Mesendoderm (in vitro differentiated cells): ENCODE data around the gene KCNJ6.

Experiments
- DNase-seq: peaks from one replicate; pipeline ENCODE4 v3.0.0; 2013
- H2AK5ac ChIP-seq: 2 replicates; pipeline ENCODE4 v1.6.1; 2013; ENCODE audit warnings: low read length, inconsistent platforms
- H2BK120ac ChIP-seq: 2 replicates; pipeline ENCODE4 v1.6.1; 2013; ENCODE audit warnings: low read depth, mild to moderate bottlenecking, low read length, moderate library complexity, mixed read lengths
- H2BK15ac ChIP-seq: replicated peaks from 2 replicates; pipeline ENCODE4 v1.6.1; 2013; ENCODE audit warnings: low read depth, mild to moderate bottlenecking, moderate library complexity
- H2BK5ac ChIP-seq: 2 replicates; pipeline ENCODE4 v1.6.1; 2013; ENCODE audit warnings: low read length, inconsistent platforms
- H3K18ac ChIP-seq: 2 replicates; pipeline ENCODE4 v1.6.1; 2013; ENCODE audit warnings: mild to moderate bottlenecking, low read length, mixed read lengths
- H3K23ac ChIP-seq: one replicate; pipeline ENCODE4 v1.6.1; 2013; ENCODE audit warnings: low read length
- H3K27ac ChIP-seq: 2 replicates; pipeline ENCODE4 v1.5.1; 2013; ENCODE audit warnings: low read depth, mild to moderate bottlenecking, inconsistent platforms, low read length, moderate library complexity
- H3K27me3 ChIP-seq: 2 replicates; pipeline ENCODE4 v1.6.1; 2013; ENCODE audit warnings: low read length, control low read depth, mild to moderate bottlenecking, inconsistent platforms; ENCODE audit not compliant: insufficient read depth, poor library complexity
- H3K36me3 ChIP-seq: 2 replicates; pipeline ENCODE4 v1.6.1; 2013; ENCODE audit warnings: low read length, inconsistent platforms; ENCODE audit not compliant: control insufficient read depth, insufficient read depth
- H3K4ac ChIP-seq: one replicate; pipeline ENCODE4 v1.6.1; 2013; ENCODE audit warnings: low read depth, mild to moderate bottlenecking, low read length, moderate library complexity
- H3K4me1 ChIP-seq: 2 replicates; pipeline ENCODE4 v1.6.1; 2013; ENCODE audit warnings: low read depth, low read length, inconsistent platforms; ENCODE audit not compliant: control insufficient read depth
- H3K4me2 ChIP-seq: 2 replicates; pipeline ENCODE4 v1.6.1; 2013; ENCODE audit warnings: low read length
- H3K4me3 ChIP-seq: 2 replicates; pipeline ENCODE4 v1.5.1; 2013; ENCODE audit warnings: mild to moderate bottlenecking, low read length
- H3K56ac ChIP-seq: one replicate; pipeline ENCODE4 v1.6.1; 2013; ENCODE audit warnings: low read length
- H3K79me1 ChIP-seq: 2 replicates; pipeline ENCODE4 v1.6.1; 2013; ENCODE audit warnings: low read length, inconsistent platforms
- H3K79me2 ChIP-seq: 2 replicates; pipeline ENCODE4 v1.6.1; 2013; ENCODE audit warnings: mild to moderate bottlenecking, low read length; ENCODE audit not compliant: control insufficient read depth, insufficient read depth
- H3K9ac ChIP-seq: 2 replicates; pipeline ENCODE4 v1.6.1; 2013; ENCODE audit warnings: low read length, inconsistent platforms
- H4K5ac ChIP-seq: one replicate; pipeline ENCODE4 v1.6.1; 2013; ENCODE audit warnings: low read length
- H4K8ac ChIP-seq: one replicate; pipeline ENCODE4 v1.6.1; 2013; ENCODE audit warnings: low read depth, mild to moderate bottlenecking, control low read depth, low read length, moderate library complexity
- WGBS: extraction: QIAGEN DNeasy Blood & Tissue Kit; methylation state at CpG from one replicate; pipeline ENCODE4 v1.1.7; 2013; ENCODE audit warnings: low lambda C conversion rate, missing lambda C conversion rate; ENCODE audit not compliant: insufficient coverage; ENCODE audit errors: extremely low coverage; 5-methylcytosine and 5-hydroxymethylcytosine counted together

KCNJ6 gene

GRCh38 chr21:37904856-37905255 is 11.4 kb downstream of the KCNJ6 start:
- no peak for DNase-seq
- no peak overlapping the region for H4K5ac ChIP-seq
- no peak overlapping the region for H2BK120ac ChIP-seq
- no peaks in the 10 kb centered on the region for H3K4me1 ChIP-seq
- no peak overlapping the region for H3K9ac ChIP-seq
- no peak overlapping the region for H3K4ac ChIP-seq
- H3K27me3 ChIP-seq, result no peaks in the 10 kb centered on the region
- no peaks in the 10 kb centered on the region for H3K36me3 ChIP-seq
- no peak overlapping the region for H3K23ac ChIP-seq
- no peaks in the 10 kb centered on the region for H3K79me1 ChIP-seq
- no peak overlapping the region for H2BK15ac ChIP-seq
- no CpG with 5 or more reads among the region's 4 CpGs for WGBS
- no peak overlapping the region for H3K4me2 ChIP-seq
- H3K27ac ChIP-seq, result no peak overlapping the region
- no peak overlapping the region for H2AK5ac ChIP-seq
- H3K56ac ChIP-seq, result no peak overlapping the region
- no peak overlapping the region for H3K18ac ChIP-seq
- H3K79me2 ChIP-seq, result no peaks in the 10 kb centered on the region
- no peak overlapping the region for H2BK5ac ChIP-seq
- H4K8ac ChIP-seq, result no peak overlapping the region
- no peak overlapping the region for H3K4me3 ChIP-seq

- Histone ChIP-seq H3K79me1 (no peaks in the 10 kb centered on the region), H3K4me3 (no peak overlapping the region), H3K56ac (no peak overlapping the region), H3K4me2 (no peak overlapping the region), H3K23ac (no peak overlapping the region), H4K5ac (no peak overlapping the region), H3K27me3 (no peaks in the 10 kb centered on the region), H3K27ac (no peak overlapping the region), H3K18ac (no peak overlapping the region), H3K79me2 (no peaks in the 10 kb centered on the region), H4K8ac (no peak overlapping the region), H3K4me1 (no peaks in the 10 kb centered on the region), H2BK15ac (no peak overlapping the region), H3K36me3 (no peaks in the 10 kb centered on the region), H2AK5ac (no peak overlapping the region), H2BK120ac (no peak overlapping the region), H3K4ac (no peak overlapping the region), H3K9ac (no peak overlapping the region), H2BK5ac (no peak overlapping the region)
- WGBS, result no CpG with 5 or more reads among the region's 2 CpGs
- no peak for DNase-seq
Measured at GRCh38 chr21:37903396-37903795, 12.9 kb downstream of the KCNJ6 start.

- Histone ChIP-seq H3K36me3 (no peaks in the 10 kb centered on the region), H3K4me2 (no peak overlapping the region), H2BK120ac (no peak overlapping the region), H3K79me1 (no peaks in the 10 kb centered on the region), H3K56ac (no peak overlapping the region), H3K27me3 (no peaks in the 10 kb centered on the region), H3K18ac (no peak overlapping the region), H2BK5ac (no peak overlapping the region), H3K4me1 (no peaks in the 10 kb centered on the region), H3K4ac (no peak overlapping the region), H3K4me3 (no peak overlapping the region), H3K79me2 (no peaks in the 10 kb centered on the region), H3K9ac (no peak overlapping the region), H3K23ac (no peak overlapping the region), H2BK15ac (no peak overlapping the region), H4K5ac (no peak overlapping the region), H3K27ac (no peak overlapping the region), H4K8ac (no peak overlapping the region), H2AK5ac (no peak overlapping the region)
- no CpG with 5 or more reads among the region's 6 CpGs for WGBS
- DNase-seq, result no peak
Measured at GRCh38 chr21:37899146-37899545, 17.1 kb downstream of the KCNJ6 start.

- no peak overlapping the region for H3K4me3 ChIP-seq
- H3K23ac ChIP-seq, result no peak overlapping the region
- no peaks in the 10 kb centered on the region for H3K79me1 ChIP-seq
- no peaks in the 10 kb centered on the region for H3K27me3 ChIP-seq
- no peak overlapping the region for H4K5ac ChIP-seq
- no peak overlapping the region for H2BK5ac ChIP-seq
- no peak overlapping the region for H3K4me2 ChIP-seq
- DNase-seq, result no peak
- H3K27ac ChIP-seq, result no peak overlapping the region
- no peaks in the 10 kb centered on the region for H3K79me2 ChIP-seq
- H2AK5ac ChIP-seq, result no peak overlapping the region
- no peak overlapping the region for H3K18ac ChIP-seq
- H2BK15ac ChIP-seq, result no peak overlapping the region
- H3K56ac ChIP-seq, result no peak overlapping the region
- H4K8ac ChIP-seq, result no peak overlapping the region
- no peak overlapping the region for H3K4ac ChIP-seq
- no peaks in the 10 kb centered on the region for H3K4me1 ChIP-seq
- WGBS, result no CpG with 5 or more reads among the region's 5 CpGs
- no peak overlapping the region for H3K9ac ChIP-seq
- H3K36me3 ChIP-seq, result no peaks in the 10 kb centered on the region
- no peak overlapping the region for H2BK120ac ChIP-seq
Measured at GRCh38 chr21:37896788-37897187, 19.5 kb downstream of the KCNJ6 start.

GRCh38 chr21:37891972-37892371 is 24.3 kb downstream of the KCNJ6 start:
- DNase-seq, result peak; percentile 13
- Histone ChIP-seq H3K18ac (no peak overlapping the region), H3K27ac (no peak overlapping the region), H3K4me1 (no peaks in the 10 kb centered on the region), H2AK5ac (no peak overlapping the region), H3K79me1 (no peaks in the 10 kb centered on the region), H4K8ac (no peak overlapping the region), H3K56ac (no peak overlapping the region), H3K4ac (no peak overlapping the region), H3K27me3 (no peaks in the 10 kb centered on the region), H3K79me2 (no peaks in the 10 kb centered on the region), H2BK5ac (no peak overlapping the region), H3K23ac (no peak overlapping the region), H3K4me2 (no peak overlapping the region), H2BK15ac (no peak overlapping the region), H2BK120ac (no peak overlapping the region), H3K9ac (no peak overlapping the region), H3K36me3 (no peaks in the 10 kb centered on the region), H4K5ac (no peak overlapping the region), H3K4me3 (no peak overlapping the region)
- no CpG with 5 or more reads among the region's 2 CpGs for WGBS

- Histone ChIP-seq H3K4ac (no peak overlapping the region), H3K27ac (no peak overlapping the region), H3K4me2 (no peak overlapping the region), H2BK120ac (no peak overlapping the region), H3K36me3 (no peaks in the 10 kb centered on the region), H4K5ac (no peak overlapping the region), H3K4me3 (no peak overlapping the region), H3K18ac (no peak overlapping the region), H2AK5ac (no peak overlapping the region), H3K27me3 (no peaks in the 10 kb centered on the region), H3K23ac (no peak overlapping the region), H3K9ac (no peak overlapping the region), H3K4me1 (no peaks in the 10 kb centered on the region), H4K8ac (no peak overlapping the region), H2BK15ac (no peak overlapping the region), H2BK5ac (no peak overlapping the region), H3K79me2 (no peaks in the 10 kb centered on the region), H3K56ac (no peak overlapping the region), H3K79me1 (no peaks in the 10 kb centered on the region)
- no peak for DNase-seq
- whole genome bisulfite sequencing, result no CpG with 5 or more reads among the region's 6 CpGs
Measured at GRCh38 chr21:37888659-37889058, 27.6 kb downstream of the KCNJ6 start.
